CD4-positive, alpha-beta memory T cell (primary cell): Measurements from ENCODE around the gene NCAM2. TPM values are rescaled to one million over a fixed set of nuclear protein-coding genes. Genes with fewer than 3 reads are reported as not detected.

Experiments used
- CTCF ChIA-PET: fragments of 350-600 bp; sonication (Branson Sonifier 250); formaldehyde crosslinking; loops from one replicate; lab custom pipeline; 2021; ENCODE audit warnings: inconsistent platforms; ENCODE audit not compliant: partially characterized antibody; lab: Charles Lee
- POLR2A ChIA-PET: fragments of 350-600 bp; sonication (Branson Sonifier 250); formaldehyde crosslinking; loops from one replicate; lab custom pipeline; 2021; ENCODE audit not compliant: partially characterized antibody; lab: Charles Lee
- DNase-seq, 5 donors: peaks; one replicate each; pipeline versions ENCODE4 v3.0.0 to v3.0.0-alpha.2; 2020 to 2022; ENCODE audit warnings: mixed read lengths in 1 of 5
- H3K27ac ChIP-seq: one replicate; pipeline ENCODE4 v1.7.0; 2013; ENCODE audit warnings: low read depth, low read length
- H3K27me3 ChIP-seq: 2 replicates; pipeline ENCODE4 v1.7.0; 2013; ENCODE audit warnings: mild to moderate bottlenecking, low read length, moderate library complexity; ENCODE audit not compliant: insufficient read depth
- H3K36me3 ChIP-seq: 2 replicates; pipeline ENCODE4 v1.7.0; 2013; ENCODE audit warnings: mild to moderate bottlenecking, low read length, moderate library complexity; ENCODE audit not compliant: insufficient read depth
- H3K4me1 ChIP-seq: 2 replicates; pipeline ENCODE4 v1.7.0; 2013; ENCODE audit warnings: mild to moderate bottlenecking, low read length, moderate library complexity; ENCODE audit not compliant: insufficient read depth
- H3K4me3 ChIP-seq, 2 donors: one replicate each; pipeline ENCODE4 v1.7.0; 2013; ENCODE audit warnings: low read length in 2 of 2, mild to moderate bottlenecking in 1 of 2
- H3K9me3 ChIP-seq, 2 donors: one replicate each; pipeline ENCODE4 v1.7.0; 2013; ENCODE audit warnings: low read length in 2 of 2, control low read depth in 1 of 2; ENCODE audit not compliant: control insufficient read depth in 1 of 2
- H3K27ac Mint-ChIP-seq, 7 donors: one replicate each; pipeline ENCODE4 v1.8.0; 2020 to 2021; ENCODE audit warnings: mixed read lengths in 7 of 7, mild to moderate bottlenecking in 6 of 7, inconsistent platforms in 3 of 7, moderate library complexity in 3 of 7
- H3K27me3 Mint-ChIP-seq, 2 donors: one replicate each; pipeline ENCODE4 v1.8.0; 2020 to 2021; ENCODE audit warnings: mixed read lengths in 2 of 2
- H3K36me3 Mint-ChIP-seq, 2 donors: one replicate each; pipeline ENCODE4 v1.8.0; 2020 to 2021; ENCODE audit warnings: mixed read lengths in 2 of 2, inconsistent platforms in 1 of 2, mild to moderate bottlenecking in 1 of 2
- H3K4me1 Mint-ChIP-seq, 4 donors: one replicate each; pipeline ENCODE4 v1.8.0; 2020 to 2021; ENCODE audit warnings: mixed read lengths in 4 of 4, mild to moderate bottlenecking in 1 of 4
- H3K4me3 Mint-ChIP-seq, 8 donors: one replicate each; pipeline ENCODE4 v1.8.0; 2020 to 2021; ENCODE audit warnings: mixed read lengths in 8 of 8, mild to moderate bottlenecking in 7 of 8, moderate library complexity in 6 of 8, inconsistent platforms in 3 of 8
- H3K9me3 Mint-ChIP-seq, 8 donors: one replicate each; pipeline ENCODE4 v1.8.0; 2020 to 2021; ENCODE audit warnings: mixed read lengths in 8 of 8, mild to moderate bottlenecking in 5 of 8, inconsistent platforms in 3 of 8, moderate library complexity in 1 of 8
- intact Hi-C: fragments of 100-400 bp; cut with micrococcal nuclease; formaldehyde crosslinking; loops from one replicate; pipeline ENCODE4 v1.15.1; 2023
- polyA plus RNA-seq, 2 donors: library from polyadenylated mRNA; unstranded; fragments of 300-500 nt; fragmentation: Illumina TruSeq; gene quantifications; one replicate each; pipeline ENCODE4 v1.2.3, GENCODE V29; 2021
- total RNA-seq, 2 experiments: library from RNA; stranded (reverse); gene quantifications; one replicate each; pipeline ENCODE4 v1.2.3, GENCODE V29; 2021

The NCAM2 gene
- total and polyA plus RNA-seq, 4 experiments from 2014 or later, result not detected

GRCh38 chr21:21076051-21076450, 77.8 kb downstream of the NCAM2 start:
- no peak overlapping the region for H3K4me3 ChIP-seq
- Mint-ChIP-seq H3K27ac (no peak overlapping the region), H3K4me3 (no peak overlapping the region), H3K27me3 (no peaks in the 10 kb centered on the region), H3K36me3 (no peaks in the 10 kb centered on the region), H3K9me3 (peaks cover 0 to 3% (median 2%) of the 10 kb centered on the region in 8 donors), H3K4me1 (no peaks in the 10 kb centered on the region)
- intact Hi-C loops, result no loop called here
- H3K27me3 ChIP-seq, result no peaks in the 10 kb centered on the region
- no peaks in the 10 kb centered on the region for H3K9me3 ChIP-seq
- DNase-seq, result no peak
- CTCF ChIA-PET, result no interaction called here
- POLR2A ChIA-PET, result no interaction called here
- no peaks in the 10 kb centered on the region for H3K36me3 ChIP-seq
- no peaks in the 10 kb centered on the region for H3K4me1 ChIP-seq
- no peak overlapping the region for H3K27ac ChIP-seq

GRCh38 chr21:21076491-21076890, 78.3 kb downstream of the NCAM2 start:
- Histone ChIP-seq H3K4me3 (no peak overlapping the region), H3K27me3 (no peaks in the 10 kb centered on the region), H3K9me3 (no peaks in the 10 kb centered on the region), H3K36me3 (no peaks in the 10 kb centered on the region), H3K27ac (no peak overlapping the region), H3K4me1 (no peaks in the 10 kb centered on the region)
- CTCF ChIA-PET, result no interaction called here
- Mint-ChIP-seq H3K4me1 (no peaks in the 10 kb centered on the region), H3K9me3 (peaks cover 0 to 3% (median 1%) of the 10 kb centered on the region in 8 donors), H3K4me3 (no peak overlapping the region), H3K36me3 (no peaks in the 10 kb centered on the region), H3K27me3 (no peaks in the 10 kb centered on the region), H3K27ac (no peak overlapping the region)
- DNase-seq, result no peak
- POLR2A ChIA-PET, result no interaction called here
- intact Hi-C loops, result no loop called here

GRCh38 chr21:21079646-21080045, 81.4 kb downstream of the NCAM2 start:
- ChIA-PET POLR2A (no interaction called here), CTCF (no interaction called here)
- no peaks in the 10 kb centered on the region for H3K36me3 ChIP-seq
- DNase-seq, result no peak
- H3K27ac Mint-ChIP-seq, result peak overlapping the region in 1 of 7 donors; percentile 10
- no peak overlapping the region for H3K4me3 Mint-ChIP-seq
- no peak overlapping the region for H3K27ac ChIP-seq
- H3K9me3 Mint-ChIP-seq, result peaks cover 0 to 8% (median 3%) of the 10 kb centered on the region in 8 donors
- no peak overlapping the region for H3K4me3 ChIP-seq
- no peaks in the 10 kb centered on the region for H3K27me3 Mint-ChIP-seq
- no peaks in the 10 kb centered on the region for H3K4me1 ChIP-seq
- no peaks in the 10 kb centered on the region for H3K4me1 Mint-ChIP-seq
- no peaks in the 10 kb centered on the region for H3K9me3 ChIP-seq
- H3K36me3 Mint-ChIP-seq, result no peaks in the 10 kb centered on the region
- H3K27me3 ChIP-seq, result no peaks in the 10 kb centered on the region
- intact Hi-C loops, result no loop called here

GRCh38 chr21:21084179-21084578, 86.0 kb downstream of the NCAM2 start:
- Mint-ChIP-seq H3K4me1 (no peaks in the 10 kb centered on the region), H3K27me3 (no peaks in the 10 kb centered on the region), H3K9me3 (peaks cover 0 to 9% (median 4%) of the 10 kb centered on the region in 8 donors), H3K36me3 (no peaks in the 10 kb centered on the region), H3K27ac (no peak overlapping the region), H3K4me3 (no peak overlapping the region)
- Histone ChIP-seq H3K9me3 (no peaks in the 10 kb centered on the region), H3K4me1 (no peaks in the 10 kb centered on the region), H3K4me3 (no peak overlapping the region), H3K27me3 (no peaks in the 10 kb centered on the region), H3K27ac (no peak overlapping the region), H3K36me3 (no peaks in the 10 kb centered on the region)
- ChIA-PET POLR2A (no interaction called here), CTCF (no interaction called here)
- no peak for DNase-seq
- intact Hi-C loops, result no loop called here

GRCh38 chr21:21085206-21085605, 87.0 kb downstream of the NCAM2 start:
- ChIA-PET POLR2A (no interaction called here), CTCF (no interaction called here)
- no peak for DNase-seq
- H3K27me3 ChIP-seq, result no peaks in the 10 kb centered on the region
- H3K9me3 ChIP-seq, result no peaks in the 10 kb centered on the region
- H3K9me3 Mint-ChIP-seq, result peaks cover 0 to 9% (median 4%) of the 10 kb centered on the region in 8 donors
- no peak overlapping the region for H3K27ac ChIP-seq
- no peaks in the 10 kb centered on the region for H3K36me3 Mint-ChIP-seq
- H3K27me3 Mint-ChIP-seq, result no peaks in the 10 kb centered on the region
- no peaks in the 10 kb centered on the region for H3K4me1 ChIP-seq
- no peaks in the 10 kb centered on the region for H3K36me3 ChIP-seq
- intact Hi-C loops, result no loop called here
- H3K27ac Mint-ChIP-seq, result no peak overlapping the region
- no peak overlapping the region for H3K4me3 ChIP-seq
- H3K4me1 Mint-ChIP-seq, result peaks cover 0 to 1% (median 0%) of the 10 kb centered on the region in 4 donors
- H3K4me3 Mint-ChIP-seq, result no peak overlapping the region

GRCh38 chr21:21096956-21097355, 98.7 kb downstream of the NCAM2 start:
- Histone ChIP-seq H3K9me3 (no peaks in the 10 kb centered on the region), H3K4me3 (no peak overlapping the region), H3K27ac (no peak overlapping the region), H3K27me3 (no peaks in the 10 kb centered on the region), H3K4me1 (no peaks in the 10 kb centered on the region), H3K36me3 (no peaks in the 10 kb centered on the region)
- no peak overlapping the region for H3K27ac Mint-ChIP-seq
- no peaks in the 10 kb centered on the region for H3K27me3 Mint-ChIP-seq
- no peak overlapping the region for H3K4me3 Mint-ChIP-seq
- POLR2A ChIA-PET, result no interaction called here
- CTCF ChIA-PET, result no interaction called here
- peaks cover 0 to 3% (median 0%) of the 10 kb centered on the region in 8 donors for H3K9me3 Mint-ChIP-seq
- H3K4me1 Mint-ChIP-seq, result no peaks in the 10 kb centered on the region
- intact Hi-C loops, result no loop called here
- H3K36me3 Mint-ChIP-seq, result no peaks in the 10 kb centered on the region
- no peak for DNase-seq

- Mint-ChIP-seq H3K4me3 (no peak overlapping the region), H3K4me1 (no peaks in the 10 kb centered on the region), H3K9me3 (peaks cover 0 to 3% (median 0%) of the 10 kb centered on the region in 8 donors), H3K36me3 (no peaks in the 10 kb centered on the region), H3K27me3 (no peaks in the 10 kb centered on the region), H3K27ac (no peak overlapping the region)
- Histone ChIP-seq H3K36me3 (no peaks in the 10 kb centered on the region), H3K4me3 (no peak overlapping the region), H3K27me3 (no peaks in the 10 kb centered on the region), H3K9me3 (no peaks in the 10 kb centered on the region), H3K27ac (no peak overlapping the region), H3K4me1 (no peaks in the 10 kb centered on the region)
- CTCF ChIA-PET, result no interaction called here
- no peak for DNase-seq
- intact Hi-C loops, result no loop called here
- POLR2A ChIA-PET, result no interaction called here
Observed at GRCh38 chr21:21097466-21097865, 99.3 kb downstream of the NCAM2 start.

- no peak overlapping the region for H3K4me3 Mint-ChIP-seq
- Histone ChIP-seq H3K27ac (no peak overlapping the region), H3K36me3 (no peaks in the 10 kb centered on the region), H3K4me1 (no peaks in the 10 kb centered on the region), H3K9me3 (no peaks in the 10 kb centered on the region), H3K27me3 (no peaks in the 10 kb centered on the region), H3K4me3 (no peak overlapping the region)
- H3K9me3 Mint-ChIP-seq, result peaks cover 0 to 4% (median 0%) of the 10 kb centered on the region in 8 donors
- H3K4me1 Mint-ChIP-seq, result no peaks in the 10 kb centered on the region
- H3K27me3 Mint-ChIP-seq, result no peaks in the 10 kb centered on the region
- H3K27ac Mint-ChIP-seq, result no peak overlapping the region
- DNase-seq, result no peak
- ChIA-PET CTCF (interaction anchor here (1.7 kb wide), 1 partner anchor 11 kb away, joined by 4 read pairs; no protein-coding TSS in a partner anchor), POLR2A (no interaction called here)
- H3K36me3 Mint-ChIP-seq, result no peaks in the 10 kb centered on the region
- intact Hi-C loops, result loop anchor here (5.0 kb wide), 1 partner anchor 105 kb away; the partner anchor contains the start of gene NCAM2
Observed at GRCh38 chr21:21101911-21102310, 103.7 kb downstream of the NCAM2 start.
